H9 (cell line): Measurements from ENCODE around the gene DKKL1. TPM values are rescaled to one million over a fixed set of nuclear protein-coding genes. Genes with fewer than 3 reads are reported as not detected.
"Not testable (repeated sequence)": the region's sequence is repeated elsewhere in the genome, so short reads cannot be mapped to it uniquely, and the experiment has no call there.

Source experiments
- DNase-seq: peaks from one replicate; pipeline ENCODE4 v3.0.0-alpha.2; 2017
- H2AFZ ChIP-seq: one replicate; pipeline ENCODE4 v1.6.1; 2013; ENCODE audit warnings: mild to moderate bottlenecking, low read length, control low read depth, moderate library complexity
- H2AK5ac ChIP-seq: 2 replicates; pipeline ENCODE4 v1.6.1; 2013; ENCODE audit warnings: low read length, control low read depth, mixed read lengths; ENCODE audit not compliant: insufficient read length
- H2BK120ac ChIP-seq: one replicate; pipeline ENCODE4 v1.6.1; 2013; ENCODE audit warnings: low read depth, mild to moderate bottlenecking, low read length, control low read depth, inconsistent platforms; ENCODE audit not compliant: poor library complexity, severe bottlenecking
- H2BK12ac ChIP-seq: 2 replicates; pipeline ENCODE4 v1.6.1; 2013; ENCODE audit warnings: low read length, control low read depth, mixed read lengths, low read depth; ENCODE audit not compliant: insufficient read length
- H2BK15ac ChIP-seq: 2 replicates; pipeline ENCODE4 v1.6.1; 2013; ENCODE audit warnings: low read depth, low read length, control low read depth
- H2BK20ac ChIP-seq: one replicate; pipeline ENCODE4 v1.6.1; 2013; ENCODE audit warnings: low read depth, mild to moderate bottlenecking, low read length, control low read depth, inconsistent platforms; ENCODE audit not compliant: poor library complexity, severe bottlenecking
- H2BK5ac ChIP-seq: 2 replicates; pipeline ENCODE4 v1.6.1; 2013; ENCODE audit warnings: low read length, control low read depth, mixed read lengths; ENCODE audit not compliant: insufficient read length
- H3K14ac ChIP-seq: 2 replicates; pipeline ENCODE4 v1.6.1; 2013; ENCODE audit warnings: low read length, control low read depth; ENCODE audit not compliant: insufficient read depth
- H3K18ac ChIP-seq: 2 replicates; pipeline ENCODE4 v1.6.1; 2013; ENCODE audit warnings: low read depth, mild to moderate bottlenecking, mixed read lengths, low read length, control low read depth; ENCODE audit not compliant: insufficient read length
- H3K23ac ChIP-seq: 2 replicates; pipeline ENCODE4 v1.6.1; 2013; ENCODE audit warnings: low read length, control low read depth, mixed read lengths, low read depth; ENCODE audit not compliant: insufficient read length
- H3K23me2 ChIP-seq: 2 replicates; pipeline ENCODE4 v1.6.1; 2013; ENCODE audit warnings: low read depth, mild to moderate bottlenecking, mixed read lengths, low read length, control low read depth; ENCODE audit not compliant: insufficient read length, poor library complexity, severe bottlenecking
- H3K27ac ChIP-seq: 2 replicates; pipeline ENCODE4 v1.5.1; 2013; ENCODE audit warnings: low read length, control low read depth, mixed read lengths, low read depth; ENCODE audit not compliant: insufficient read length
- H3K27me3 ChIP-seq: 2 replicates; pipeline ENCODE4 v1.6.1; 2013; ENCODE audit warnings: low read length, control low read depth, inconsistent platforms; ENCODE audit not compliant: insufficient read depth
- H3K4ac ChIP-seq: 2 replicates; pipeline ENCODE4 v1.6.1; 2013; ENCODE audit warnings: low read depth, mild to moderate bottlenecking, control low read depth, inconsistent platforms, low read length, moderate library complexity
- H3K4me1 ChIP-seq: 2 replicates; pipeline ENCODE4 v1.6.1; 2013; ENCODE audit warnings: low read length, control low read depth, inconsistent platforms; ENCODE audit not compliant: insufficient read depth
- H3K4me2 ChIP-seq: 2 replicates; pipeline ENCODE4 v1.6.1; 2013; ENCODE audit warnings: low read length, control low read depth, mixed read lengths; ENCODE audit not compliant: insufficient read length, insufficient read depth
- H3K56ac ChIP-seq: 2 replicates; pipeline ENCODE4 v1.6.1; 2013; ENCODE audit warnings: low read depth, mild to moderate bottlenecking, mixed read lengths, low read length, control low read depth; ENCODE audit not compliant: insufficient read length
- H3K79me1 ChIP-seq: 2 replicates; pipeline ENCODE4 v1.6.1; 2013; ENCODE audit warnings: low read depth, mild to moderate bottlenecking, moderate library complexity, low read length, control low read depth, inconsistent platforms; ENCODE audit not compliant: insufficient read depth, poor library complexity, severe bottlenecking
- H3K79me2 ChIP-seq: 2 replicates; pipeline ENCODE4 v1.6.1; 2013; ENCODE audit warnings: low read length, control low read depth, inconsistent platforms; ENCODE audit not compliant: insufficient read depth
- H3K9ac ChIP-seq: 2 replicates; pipeline ENCODE4 v1.6.1; 2013; ENCODE audit warnings: low read length, control low read depth, mixed read lengths; ENCODE audit not compliant: insufficient read length; ENCODE audit errors: extremely low read depth
- H3K9me3 ChIP-seq: one replicate; pipeline ENCODE4 v1.6.1; 2013; ENCODE audit warnings: low read depth, low read length, inconsistent platforms; ENCODE audit not compliant: control insufficient read depth
- H3T11ph ChIP-seq: one replicate; pipeline ENCODE4 v1.6.1; 2013; ENCODE audit warnings: mild to moderate bottlenecking, low read length, control low read depth, inconsistent platforms
- H4K20me1 ChIP-seq: one replicate; pipeline ENCODE4 v1.6.1; 2013; ENCODE audit not compliant: control insufficient read depth, insufficient read length, insufficient read depth
- H4K5ac ChIP-seq: 2 replicates; pipeline ENCODE4 v1.6.1; 2013; ENCODE audit warnings: low read depth, mild to moderate bottlenecking, mixed read lengths, low read length, control low read depth; ENCODE audit not compliant: insufficient read length
- H4K8ac ChIP-seq: replicated peaks from 2 replicates; pipeline ENCODE4 v1.6.1; 2013; ENCODE audit warnings: low read length, control low read depth, mixed read lengths, low read depth; ENCODE audit not compliant: insufficient read length
- H4K91ac ChIP-seq: 2 replicates; pipeline ENCODE4 v1.6.1; 2013; ENCODE audit warnings: low read depth, mild to moderate bottlenecking, moderate library complexity, mixed read lengths, low read length, control low read depth; ENCODE audit not compliant: insufficient read length
- H3K27ac Mint-ChIP-seq, 3 experiments: 2 replicates in 2 of 3; 3 replicates in 1 of 3; pipeline ENCODE4 v1.8.0; 2020 to 2021; ENCODE audit warnings: mixed read lengths in 3 of 3, mild to moderate bottlenecking in 1 of 3, moderate library complexity in 1 of 3
- H3K27me3 Mint-ChIP-seq: 2 replicates; pipeline ENCODE4 v1.8.0; 2021; ENCODE audit warnings: low read depth, mild to moderate bottlenecking, moderate library complexity, mixed read lengths
- H3K36me3 Mint-ChIP-seq, 3 experiments: 2 replicates in 2 of 3; 3 replicates in 1 of 3; pipeline ENCODE4 v1.8.0; 2020 to 2021; ENCODE audit warnings: low read depth in 3 of 3, mixed read lengths in 3 of 3; ENCODE audit not compliant: insufficient read depth in 1 of 3
- H3K4me1 Mint-ChIP-seq, 2 experiments: 2 replicates each; pipeline ENCODE4 v1.8.0; 2020; ENCODE audit warnings: mixed read lengths in 2 of 2
- H3K4me3 Mint-ChIP-seq, 2 experiments: 2 replicates in 1 of 2; 3 replicates in 1 of 2; pipeline ENCODE4 v1.8.0; 2020 to 2021; ENCODE audit warnings: mild to moderate bottlenecking in 2 of 2, mixed read lengths in 2 of 2, moderate library complexity in 1 of 2
- H3K9me3 Mint-ChIP-seq, 2 experiments: 2 replicates in 1 of 2; 3 replicates in 1 of 2; pipeline ENCODE4 v1.8.0; 2020; ENCODE audit warnings: mild to moderate bottlenecking in 2 of 2, mixed read lengths in 2 of 2, moderate library complexity in 1 of 2
- CTCF ChIP-seq: fragments of 200-600 bp; sonication (generic); conservative IDR thresholded peaks from 3 replicates; pipeline ENCODE4 v1.8.0; 2021; ENCODE audit warnings: antibody characterized with exemption, mild to moderate bottlenecking
- WGBS: extraction: QIAGEN DNeasy Blood & Tissue Kit; methylation state at CpG from one replicate; pipeline ENCODE4 v1.1.7; 2013; ENCODE audit warnings: missing lambda C conversion rate, low lambda C conversion rate, mixed read lengths; ENCODE audit not compliant: insufficient read length; ENCODE audit errors: extremely low coverage; 5-methylcytosine and 5-hydroxymethylcytosine counted together
- total RNA-seq: library from RNA; stranded (reverse); gene quantifications from 2 replicates; pipeline ENCODE4 v1.2.1, GENCODE V29; 2021

DKKL1 gene
- total RNA-seq, 1 experiment from 2014 or later = 3.5 TPM

- no peak overlapping the region for H3K4me3 Mint-ChIP-seq
- H3K14ac ChIP-seq = no peak overlapping the region
- H3K4me1 ChIP-seq = no peaks in the 10 kb centered on the region
- no peak for TF ChIP-seq CTCF
- H3K4me2 ChIP-seq = no peak overlapping the region
- no peaks in the 10 kb centered on the region for H3K9me3 ChIP-seq
- H3K18ac ChIP-seq = no peak overlapping the region
- H3K27me3 Mint-ChIP-seq = no peaks in the 10 kb centered on the region; the same call in none of the 2 replicates
- H2AK5ac ChIP-seq = no peak overlapping the region
- no peak overlapping the region for H2AFZ ChIP-seq
- H3K4ac ChIP-seq = no peak overlapping the region
- peaks cover 6 to 8% of the 10 kb centered on the region in 2 experiments; a peak in 3 of 4 replicates for H3K4me1 Mint-ChIP-seq
- no peaks in the 10 kb centered on the region for H3K27me3 ChIP-seq
- H3K79me1 ChIP-seq = no peaks in the 10 kb centered on the region
- no peak overlapping the region for H2BK15ac ChIP-seq
- no peak overlapping the region for H3K27ac Mint-ChIP-seq
- no peak overlapping the region for H3K23ac ChIP-seq
- no CpG with 5 or more reads among the region's 2 CpGs for WGBS
- H4K5ac ChIP-seq = no peak overlapping the region
- H2BK20ac ChIP-seq = no peak overlapping the region
- H3K36me3 Mint-ChIP-seq = peaks cover 3 to 35% (median 11%) of the 10 kb centered on the region in 3 experiments; a peak in 5 of 7 replicates
- H4K8ac ChIP-seq = no peak overlapping the region
- no peak overlapping the region for H2BK120ac ChIP-seq
- no peak overlapping the region for H2BK5ac ChIP-seq
- no peaks in the 10 kb centered on the region for H3K9me3 Mint-ChIP-seq
- no peak overlapping the region for H3K9ac ChIP-seq
- no peak for DNase-seq
- H3T11ph ChIP-seq = no peak overlapping the region
- H3K79me2 ChIP-seq = no peaks in the 10 kb centered on the region
- H4K20me1 ChIP-seq = no peaks in the 10 kb centered on the region
- H3K27ac ChIP-seq = no peak overlapping the region
- H2BK12ac ChIP-seq = no peak overlapping the region
- H3K56ac ChIP-seq = no peak overlapping the region
- no peaks in the 10 kb centered on the region for H3K23me2 ChIP-seq
- H4K91ac ChIP-seq = no peak overlapping the region
Observed at GRCh38 chr19:49328741-49329140, 34.9 kb upstream of the DKKL1 start.

GRCh38 chr19:49331187-49331586, 32.5 kb upstream of the DKKL1 start:
- not testable (repeated sequence) for H3K23ac ChIP-seq, H3K56ac ChIP-seq, H2AFZ ChIP-seq, H4K91ac ChIP-seq, H3K4me1 ChIP-seq, H3K9ac ChIP-seq, DNase-seq, H3K23me2 ChIP-seq, H4K8ac ChIP-seq, H2BK5ac ChIP-seq, H3K27ac ChIP-seq, H2BK15ac ChIP-seq, H2BK20ac ChIP-seq, H3K79me1 ChIP-seq, H3K4me2 ChIP-seq, H2AK5ac ChIP-seq, H3T11ph ChIP-seq, H3K4me3 Mint-ChIP-seq, H3K27me3 Mint-ChIP-seq, H2BK12ac ChIP-seq, H3K9me3 ChIP-seq, H3K9me3 Mint-ChIP-seq, H3K79me2 ChIP-seq, H3K18ac ChIP-seq, H3K27me3 ChIP-seq, H4K5ac ChIP-seq, H3K14ac ChIP-seq, H3K4ac ChIP-seq, H3K27ac Mint-ChIP-seq, H2BK120ac ChIP-seq, H4K20me1 ChIP-seq
- H3K4me1 Mint-ChIP-seq = peaks cover 11 to 13% of the 10 kb centered on the region in 2 experiments
- WGBS = no CpG with 5 or more reads among the region's 4 CpGs
- peaks cover 3 to 42% (median 11%) of the 10 kb centered on the region in 3 experiments; a peak in 5 of 7 replicates for H3K36me3 Mint-ChIP-seq
